NCI-H1436 treated with DMSO at 0.1 percent for 48 hours (cell line): Measurements from ENCODE around the gene SRC.

Experiments used
- DNase-seq: peaks from one replicate; lab custom pipeline; 2025; lab: John Stamatoyannopoulos, UW

SRC gene

DNA sequence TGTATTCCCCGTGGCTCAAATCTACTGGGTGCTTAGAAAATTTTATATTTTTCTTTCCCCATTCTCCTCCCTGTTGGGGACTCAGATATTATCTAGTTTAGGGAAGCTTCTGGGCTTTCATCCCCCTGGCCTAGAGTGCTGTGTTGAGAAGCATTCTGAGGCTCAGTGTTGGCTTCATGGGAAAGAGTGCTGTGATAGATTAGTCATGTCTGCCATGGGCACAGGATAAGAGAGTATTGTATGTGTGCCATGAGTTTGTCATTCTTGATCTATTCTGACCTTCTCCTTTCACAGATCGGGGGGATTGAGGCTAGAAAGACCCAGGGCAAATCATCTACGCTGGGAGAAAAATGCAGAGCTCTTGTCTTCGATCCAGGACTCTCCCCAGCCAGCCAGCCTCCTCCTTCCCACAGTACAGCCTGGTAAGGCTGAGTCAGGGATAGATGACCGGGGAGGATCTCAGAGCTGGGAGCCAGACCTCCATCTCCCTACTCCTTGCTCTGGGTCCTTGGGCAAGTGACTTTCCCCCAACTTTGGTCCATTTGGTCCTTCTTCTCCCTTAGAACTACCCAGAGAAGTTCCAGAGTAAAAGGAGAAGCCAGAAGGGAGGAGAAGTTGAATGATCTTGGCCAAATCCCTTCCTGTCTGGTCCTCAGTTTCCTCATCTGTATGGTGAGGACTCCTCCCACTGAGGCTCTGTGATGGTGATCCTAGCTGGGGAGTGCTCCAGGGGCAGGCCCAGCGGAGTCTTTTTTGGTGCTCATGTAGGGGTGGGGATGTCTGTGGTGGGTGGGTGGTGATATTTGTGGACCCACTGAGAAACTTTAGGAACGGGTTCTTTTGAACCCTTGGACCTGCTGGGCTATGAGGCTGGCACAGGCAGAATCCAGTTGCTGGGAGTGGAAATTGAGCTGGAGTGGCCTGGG lies 5.0 kb downstream of the SRC start:
- DNase-seq = no peak

DNA sequence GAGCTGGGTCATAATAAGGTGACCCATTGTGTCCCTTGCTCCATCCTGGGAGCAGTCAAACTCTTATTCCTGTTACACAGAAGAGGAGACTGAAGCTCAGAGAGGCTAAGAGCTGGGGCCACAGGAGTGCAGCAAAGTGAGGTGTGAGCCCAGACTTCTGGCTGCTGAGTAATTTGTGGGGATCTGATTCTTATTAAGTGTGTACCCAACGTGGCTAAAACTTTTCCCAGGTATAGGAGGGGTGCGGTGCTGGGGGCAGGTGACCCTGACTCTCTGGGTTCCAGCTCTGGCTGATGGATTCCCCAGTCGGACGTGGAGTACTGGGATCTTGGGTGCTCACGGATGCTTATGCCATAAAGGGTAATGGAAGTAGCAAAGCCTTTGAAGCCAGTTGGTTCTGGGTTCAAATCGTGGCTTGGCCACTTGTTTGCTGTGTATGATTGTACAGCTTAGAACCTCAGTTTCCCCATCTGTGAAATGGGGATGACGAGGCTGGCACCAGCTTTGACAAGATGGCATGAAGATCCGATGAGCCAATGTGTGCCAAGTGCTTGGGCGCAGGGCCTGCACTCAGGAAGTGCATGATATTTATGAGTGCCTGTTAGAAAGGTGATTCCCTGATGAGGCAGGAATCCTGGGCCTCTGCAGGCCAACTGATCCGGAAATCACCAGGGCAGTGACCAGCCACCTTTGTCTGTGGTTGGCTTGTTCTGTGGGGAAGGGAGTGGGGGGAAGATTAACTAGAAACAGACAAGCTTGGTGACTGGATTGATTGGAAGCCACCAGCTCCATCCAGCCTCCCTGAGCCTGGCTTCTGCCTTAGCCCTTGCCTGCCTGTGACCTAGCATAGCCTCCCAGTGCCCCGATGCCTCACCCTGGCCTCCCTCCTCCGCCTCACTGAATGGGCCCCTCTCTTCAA lies 6.0 kb downstream of the SRC start:
- DNase-seq = no peak

DNA sequence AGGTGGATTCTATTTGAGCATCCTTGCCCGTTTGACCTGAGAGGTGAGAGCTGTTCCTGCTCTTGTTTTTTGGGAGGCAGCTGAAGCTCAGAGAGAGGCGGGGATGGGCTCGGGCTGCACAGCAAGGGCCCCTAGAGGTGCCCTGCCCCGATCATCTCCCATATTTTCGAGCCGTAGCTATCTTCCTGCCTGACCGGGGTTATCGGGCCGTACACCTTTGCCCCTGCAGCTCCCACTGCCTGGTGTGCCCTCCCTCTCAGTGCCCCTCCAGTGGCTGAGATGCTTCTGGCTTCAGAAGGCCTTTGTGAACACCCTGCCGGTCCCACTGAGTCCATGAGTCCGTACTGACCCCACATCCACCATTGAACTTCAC lies 6.7 kb downstream of the SRC start:
- DNase-seq = no peak

DNA sequence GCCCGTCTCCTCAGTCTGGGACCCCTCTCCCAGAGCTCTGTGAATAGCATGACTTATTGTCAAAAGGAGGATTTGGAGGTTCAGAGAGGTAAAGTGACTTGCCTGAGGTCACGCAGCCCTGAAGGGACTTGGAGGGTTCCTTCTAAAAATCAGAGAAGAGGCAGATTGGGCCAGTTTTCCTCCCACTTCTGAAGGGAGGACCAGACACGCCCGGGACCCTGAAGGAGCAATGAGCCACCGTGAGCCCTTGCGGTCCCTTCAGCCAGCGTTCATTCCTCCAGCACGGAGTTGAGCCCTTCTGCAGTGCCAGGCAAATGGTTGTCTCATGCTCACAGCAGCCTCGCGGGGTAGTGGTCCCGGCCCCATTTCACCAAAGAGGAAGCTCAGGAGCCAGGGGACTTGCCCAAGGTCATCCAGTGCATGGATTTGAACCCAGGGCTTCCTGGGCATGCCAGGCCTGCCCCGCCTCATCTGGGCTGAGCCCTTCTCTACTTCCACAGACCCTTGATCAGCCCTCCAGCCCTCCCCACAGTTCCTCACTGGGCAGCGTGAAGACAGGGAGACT lies 7.4 kb downstream of the SRC start:
- no peak for DNase-seq

DNA sequence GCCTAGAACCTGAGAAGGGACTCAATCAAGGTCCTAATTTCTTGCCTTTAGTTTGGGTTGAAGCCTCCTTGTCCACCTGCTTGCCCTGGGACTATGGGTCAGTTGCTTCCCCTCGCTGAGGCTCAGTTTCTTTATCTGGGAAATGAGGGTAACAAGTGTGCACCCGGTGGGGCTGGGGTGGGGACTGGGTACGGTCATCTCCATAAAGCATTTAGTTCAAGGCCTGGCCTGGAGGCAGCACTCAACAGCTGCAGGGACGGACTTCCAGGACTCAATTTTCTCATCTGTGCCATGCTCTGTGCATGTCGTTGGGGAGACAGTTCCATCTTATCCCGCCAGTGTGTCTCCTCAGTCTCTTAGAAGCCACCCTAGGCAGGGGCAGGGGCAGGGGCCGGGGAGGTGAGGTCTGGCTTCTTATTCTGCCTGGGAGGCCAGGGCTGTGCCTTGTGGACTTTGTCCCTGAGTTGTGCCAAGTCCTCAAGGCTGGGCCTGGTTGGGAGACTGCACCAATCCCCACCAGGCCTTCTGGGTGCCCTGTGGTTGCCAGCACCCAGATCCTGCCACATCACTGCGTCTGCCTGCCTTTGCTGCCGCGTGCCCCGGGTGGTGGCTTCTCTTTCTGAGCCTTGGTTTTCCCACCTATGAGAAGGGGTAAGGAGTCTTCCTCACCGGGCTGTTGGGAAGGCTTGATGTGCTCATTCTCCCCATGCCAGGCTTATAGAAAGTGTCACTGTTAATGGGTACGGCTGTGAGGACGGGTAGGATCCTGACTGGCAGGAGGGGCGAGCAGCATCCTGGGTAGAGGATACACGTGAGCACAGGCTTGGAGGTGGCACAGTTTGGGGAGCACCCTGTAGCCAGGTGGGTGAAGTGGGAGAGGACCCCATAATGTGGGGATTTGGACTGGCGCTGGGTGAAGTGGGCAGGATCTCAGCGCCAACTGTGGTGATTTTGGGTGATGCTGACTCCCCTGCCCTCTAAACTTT lies 8.6 kb downstream of the SRC start:
- DNase-seq = no peak

DNA sequence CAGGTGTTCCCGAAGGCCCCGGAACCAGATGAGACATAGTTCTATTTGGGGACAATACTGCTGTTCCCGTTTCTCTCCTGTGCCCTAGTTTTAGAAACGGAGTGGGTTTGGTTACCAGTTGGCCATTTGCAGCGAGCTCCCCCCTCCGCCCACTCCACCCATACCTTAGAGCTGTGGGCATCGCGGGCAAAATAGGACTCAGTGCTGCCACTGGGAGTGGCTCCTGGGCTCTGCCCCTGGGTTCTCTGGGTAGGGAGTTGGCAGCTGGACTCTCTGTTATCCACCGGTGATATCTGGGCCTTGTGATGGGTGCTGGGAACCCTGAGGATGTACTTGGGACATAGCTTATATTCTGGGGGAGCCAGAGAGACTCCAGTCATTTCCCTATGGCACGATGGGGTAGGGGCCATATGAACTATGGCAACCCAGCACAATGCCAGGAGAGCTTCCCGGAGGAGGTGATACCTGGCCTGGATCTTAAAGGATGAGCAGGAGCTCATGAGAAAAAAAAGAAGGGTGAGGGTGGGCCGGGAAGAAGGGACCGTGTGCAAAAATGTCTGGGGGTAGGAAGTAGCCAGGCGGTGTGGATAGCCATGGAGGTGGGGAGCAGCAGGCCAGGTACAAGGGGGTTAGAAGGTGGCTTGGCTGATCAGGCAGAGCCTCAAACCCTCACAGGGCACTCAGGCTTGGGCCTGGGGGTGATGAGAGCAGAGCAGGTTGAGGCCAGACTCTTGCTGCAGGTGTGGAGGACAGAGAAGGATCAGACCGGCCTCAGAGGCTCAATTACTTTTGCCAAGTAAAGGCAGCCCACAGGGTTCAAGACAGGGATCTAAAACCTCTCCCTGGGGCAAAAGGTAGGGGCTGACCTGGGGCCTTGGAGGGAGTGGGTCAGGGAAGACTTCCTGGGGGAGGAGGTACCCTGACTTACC lies 9.6 kb downstream of the SRC start:
- no peak for DNase-seq

DNA sequence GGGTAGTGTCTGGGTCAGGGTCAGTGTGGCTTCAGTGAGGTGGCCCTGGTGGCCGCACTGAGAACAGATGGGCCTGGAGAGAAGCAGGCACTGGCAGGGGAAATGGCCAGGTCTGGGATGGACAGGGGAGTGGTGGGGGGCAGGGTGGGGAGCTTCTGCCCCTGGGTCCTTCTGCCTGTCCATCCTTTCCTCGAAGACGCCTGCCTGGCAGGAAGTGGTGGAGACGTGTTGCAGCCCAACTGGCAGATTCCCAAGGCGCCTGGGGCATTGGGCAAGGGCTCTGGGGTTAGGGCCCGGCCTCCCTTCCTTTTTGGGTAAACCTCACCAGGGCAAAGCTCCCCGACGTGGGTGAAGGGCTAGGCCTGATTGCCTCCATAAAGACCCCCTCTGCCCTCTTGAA lies 10.4 kb downstream of the SRC start:
- DNase-seq = no peak

DNA sequence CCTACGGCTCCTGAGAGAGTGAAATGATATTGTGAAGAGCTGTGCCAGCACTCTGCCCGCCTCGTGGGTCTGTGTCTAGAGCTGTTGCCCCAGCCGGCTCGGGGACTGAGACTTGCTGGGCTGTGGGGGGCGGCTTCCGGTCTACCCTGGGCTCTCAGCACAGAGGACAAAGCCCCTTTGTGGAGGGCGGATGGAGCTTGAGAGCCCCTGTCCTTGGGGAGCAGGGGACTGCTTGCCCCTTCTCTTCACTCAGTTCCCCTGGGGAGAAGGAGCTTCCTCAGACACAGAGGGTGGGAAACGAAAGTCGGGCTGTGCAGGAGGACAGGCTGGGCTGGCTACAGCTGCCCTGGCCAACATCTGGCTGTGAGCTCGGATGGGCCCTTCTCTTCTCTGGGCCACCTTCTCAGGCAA lies 11.0 kb downstream of the SRC start:
- no peak for DNase-seq

DNA sequence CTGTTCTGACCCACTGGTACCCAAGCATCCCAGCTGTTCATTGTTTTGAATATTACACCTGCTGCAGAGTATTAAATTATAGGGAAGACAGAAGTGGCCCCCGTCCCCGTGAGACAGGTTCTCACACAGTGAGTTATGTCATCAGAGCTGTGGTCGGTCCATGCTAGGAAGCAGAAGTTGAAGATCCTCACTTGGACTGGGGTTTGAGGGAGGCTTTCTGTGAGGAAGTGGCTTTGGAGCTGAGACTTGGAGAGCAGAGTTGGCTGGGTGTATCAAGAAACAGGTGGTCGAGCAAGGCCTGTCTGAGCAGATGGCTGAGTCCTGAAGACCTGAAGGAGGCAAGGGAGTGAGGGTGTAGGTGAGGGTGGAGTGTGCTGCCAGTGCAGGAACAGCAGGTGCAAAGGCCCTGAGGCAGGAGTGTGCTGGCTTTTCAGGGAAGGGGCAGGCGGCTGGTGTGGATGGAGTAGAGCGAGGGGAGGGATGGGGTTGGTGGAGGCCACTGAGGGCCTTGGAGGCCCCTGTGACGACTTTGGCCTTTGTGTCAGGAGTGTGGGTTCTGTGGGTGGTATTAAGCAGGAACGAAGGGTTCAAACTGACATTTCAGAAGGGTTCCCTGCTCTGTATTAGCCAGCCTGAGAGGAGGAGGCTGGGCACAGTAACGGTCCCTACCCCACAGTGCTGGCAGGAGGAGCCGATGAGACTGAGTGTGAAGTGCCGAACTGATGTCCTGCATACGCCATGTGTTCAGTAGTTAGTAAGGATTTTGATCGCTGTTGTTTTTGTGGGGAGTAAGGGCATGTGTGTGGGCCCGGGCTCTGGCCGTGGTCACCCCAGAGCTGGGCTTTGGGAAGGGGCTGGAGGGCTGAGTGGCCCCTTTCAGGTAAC lies 11.8 kb downstream of the SRC start:
- DNase-seq = no peak

DNA sequence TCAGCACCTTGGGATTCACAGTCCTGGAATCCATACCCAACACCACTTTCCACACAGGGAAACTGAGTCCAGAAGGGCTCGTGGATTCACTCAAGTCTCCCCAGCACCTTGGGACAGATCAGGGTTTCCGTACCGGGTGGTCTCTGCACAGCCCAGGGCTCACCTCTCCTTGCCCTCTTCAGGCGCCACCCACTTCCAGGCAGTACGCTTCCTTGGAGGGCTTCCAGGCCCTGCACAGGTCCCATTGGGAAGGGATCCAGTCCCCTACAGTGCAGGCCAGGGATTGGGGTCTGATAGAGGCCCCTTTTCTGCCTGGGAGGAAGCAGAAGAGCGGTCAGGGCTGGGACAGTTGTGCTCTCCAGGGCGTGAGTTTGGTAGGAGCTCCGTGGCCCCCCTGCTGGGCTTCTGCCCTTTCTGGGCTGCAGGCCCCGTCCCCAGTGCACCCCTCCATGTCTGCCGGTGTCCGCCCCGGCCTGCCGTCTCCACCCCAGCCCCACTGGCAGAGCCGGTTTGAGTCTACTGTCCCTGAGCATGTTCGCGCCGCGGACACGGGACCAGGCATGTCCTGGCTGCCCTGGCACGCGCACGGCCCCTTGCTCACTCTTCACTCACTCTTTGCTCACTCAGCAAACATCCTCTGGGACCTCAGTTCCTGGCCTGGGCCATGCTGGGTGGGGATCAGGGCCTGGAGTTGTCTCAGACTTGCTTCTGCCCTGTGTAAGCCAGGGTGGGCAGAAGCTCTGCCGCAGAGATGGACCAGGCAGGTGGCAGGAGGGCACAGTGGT lies 12.6 kb downstream of the SRC start:
- no peak for DNase-seq

DNA sequence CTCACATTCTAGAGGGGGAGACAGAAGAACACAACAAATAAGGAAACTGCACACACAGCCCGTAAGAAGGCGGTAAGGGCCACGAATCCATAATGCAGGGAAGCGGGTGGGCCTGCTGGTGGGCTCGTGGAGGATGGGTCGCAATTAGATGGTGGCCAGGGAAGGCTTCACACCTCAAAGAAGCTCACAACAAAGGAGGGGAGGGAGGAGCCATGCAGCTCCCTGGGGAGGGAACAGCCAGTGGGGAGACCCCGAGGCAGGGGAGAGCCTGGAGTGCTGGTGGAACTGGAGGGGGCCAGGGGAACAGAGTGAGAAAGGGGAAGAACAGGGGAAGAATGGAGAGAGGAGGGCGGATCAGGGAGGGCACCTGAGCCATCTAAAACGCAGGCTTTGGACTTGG lies 13.4 kb downstream of the SRC start:
- DNase-seq = no peak

DNA sequence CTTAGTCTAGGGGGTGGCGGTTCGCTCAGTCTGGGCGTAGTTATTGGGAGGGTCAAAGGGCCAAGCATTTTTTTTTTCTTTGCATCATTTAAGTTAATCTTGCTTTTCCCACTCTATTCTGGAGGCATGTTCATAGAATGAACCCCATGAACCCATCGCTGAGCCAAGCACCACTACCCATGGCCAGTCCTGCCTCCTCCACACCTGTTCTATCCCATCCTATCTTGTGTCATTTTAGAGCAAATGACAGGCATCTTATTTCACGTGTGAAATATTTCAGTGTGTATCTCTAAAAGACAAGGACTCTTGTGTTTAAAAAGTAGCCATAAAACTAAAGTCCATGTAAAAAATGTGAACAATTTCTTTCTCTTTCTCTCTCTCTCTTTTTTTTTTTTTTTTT lies 13.9 kb downstream of the SRC start:
- no peak for DNase-seq

DNA sequence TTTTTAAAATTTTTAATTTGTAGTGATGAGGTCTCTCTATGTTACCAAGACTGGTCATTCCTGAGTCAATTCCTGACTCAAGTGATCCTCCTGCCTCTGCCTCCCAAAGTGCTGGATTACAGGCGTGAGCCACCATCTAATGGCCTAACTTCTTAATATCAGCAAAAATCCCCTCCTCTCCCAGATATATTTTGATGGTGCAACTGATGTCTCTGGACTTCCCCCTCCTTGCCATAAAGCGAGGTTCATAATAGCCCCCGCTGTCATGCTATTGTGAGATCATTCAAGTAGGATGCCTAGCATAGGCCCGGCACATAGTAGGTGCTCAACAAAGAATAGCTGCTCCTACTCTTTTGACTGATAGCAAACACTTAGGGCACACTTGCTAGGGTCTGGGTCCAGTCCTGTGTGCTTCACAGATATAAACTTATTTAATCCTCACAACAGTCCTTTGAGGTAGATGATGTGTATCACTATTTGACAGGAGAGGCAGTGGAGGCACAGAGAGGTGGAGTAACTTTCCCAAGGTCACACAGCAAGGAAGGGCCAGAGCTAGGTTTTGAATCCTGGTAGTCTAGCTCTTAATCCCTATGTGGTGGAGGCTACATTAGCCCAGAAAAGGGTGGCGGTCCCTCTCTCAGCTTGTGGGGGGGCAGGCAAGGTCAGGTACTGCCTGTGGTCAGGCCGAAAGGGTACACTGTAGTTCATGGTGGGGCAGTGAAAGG lies 14.6 kb downstream of the SRC start:
- DNase-seq = no peak

DNA sequence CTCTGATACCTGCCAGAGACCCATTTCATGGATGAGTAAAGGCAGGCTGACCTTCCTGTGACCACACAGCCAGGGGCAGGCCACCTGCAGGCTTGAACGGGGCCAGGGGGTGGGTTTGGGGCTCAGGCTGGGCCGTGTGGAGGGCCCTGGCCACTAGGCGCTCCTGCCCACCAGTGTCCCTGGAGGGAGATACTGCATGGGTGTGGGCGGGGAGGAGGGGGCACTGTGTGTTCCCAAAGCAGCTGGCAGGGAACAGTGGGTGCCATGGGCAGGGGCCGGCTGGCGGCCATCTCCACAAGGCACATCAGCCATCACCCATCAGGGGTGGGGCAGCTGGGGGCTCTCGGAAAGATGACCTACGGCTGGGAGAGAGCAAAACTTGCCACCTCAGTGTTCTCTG lies 15.4 kb downstream of the SRC start:
- no peak for DNase-seq

DNA sequence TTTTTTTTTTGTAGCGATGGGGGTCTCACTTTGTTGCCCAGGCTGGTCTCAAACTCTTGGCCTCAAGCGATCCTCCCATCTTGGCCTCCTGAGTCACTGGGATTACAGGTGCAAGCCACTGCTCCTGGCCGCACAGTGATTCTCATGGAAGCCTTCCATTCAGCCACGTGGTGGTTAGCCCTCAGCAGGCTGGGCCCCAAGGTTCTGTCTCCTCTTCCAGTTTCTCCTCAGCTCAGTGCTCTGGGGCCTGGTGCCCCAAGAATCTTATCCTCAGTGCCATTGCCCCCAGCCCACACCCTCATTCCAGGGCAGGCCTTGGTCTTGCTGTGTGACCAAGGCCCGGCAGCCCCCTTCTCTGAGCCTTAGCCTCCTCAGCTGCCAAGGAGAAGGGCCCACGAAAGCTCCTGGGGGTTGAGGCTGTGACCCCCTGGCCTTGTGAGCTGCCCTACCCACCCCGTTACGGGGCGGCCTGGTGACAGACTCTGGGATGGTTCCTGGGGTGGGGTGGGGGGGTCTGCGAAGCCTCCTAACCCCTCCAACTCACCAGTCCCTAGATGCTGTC lies 16.4 kb downstream of the SRC start:
- DNase-seq = no peak

DNA sequence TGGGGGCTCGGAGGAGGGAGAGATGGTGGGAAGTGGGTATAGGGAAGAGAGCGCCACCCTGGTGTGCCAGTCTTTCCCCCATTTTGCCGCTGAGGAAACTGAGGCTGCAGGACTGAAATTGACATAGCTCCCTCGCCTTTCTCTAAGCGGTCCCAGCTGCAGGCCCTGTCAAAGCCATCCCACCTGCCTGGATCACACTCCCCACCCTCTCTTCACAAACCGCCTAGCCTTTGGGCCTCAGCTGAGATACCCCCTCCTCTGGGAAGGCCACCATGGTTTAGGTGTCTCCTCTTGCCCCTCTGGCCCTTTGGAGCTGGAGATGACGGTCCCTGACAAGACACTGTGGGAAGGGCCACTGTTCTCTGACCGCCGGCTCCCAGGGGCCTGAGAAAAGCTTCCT lies 16.9 kb downstream of the SRC start:
- DNase-seq = no peak

DNA sequence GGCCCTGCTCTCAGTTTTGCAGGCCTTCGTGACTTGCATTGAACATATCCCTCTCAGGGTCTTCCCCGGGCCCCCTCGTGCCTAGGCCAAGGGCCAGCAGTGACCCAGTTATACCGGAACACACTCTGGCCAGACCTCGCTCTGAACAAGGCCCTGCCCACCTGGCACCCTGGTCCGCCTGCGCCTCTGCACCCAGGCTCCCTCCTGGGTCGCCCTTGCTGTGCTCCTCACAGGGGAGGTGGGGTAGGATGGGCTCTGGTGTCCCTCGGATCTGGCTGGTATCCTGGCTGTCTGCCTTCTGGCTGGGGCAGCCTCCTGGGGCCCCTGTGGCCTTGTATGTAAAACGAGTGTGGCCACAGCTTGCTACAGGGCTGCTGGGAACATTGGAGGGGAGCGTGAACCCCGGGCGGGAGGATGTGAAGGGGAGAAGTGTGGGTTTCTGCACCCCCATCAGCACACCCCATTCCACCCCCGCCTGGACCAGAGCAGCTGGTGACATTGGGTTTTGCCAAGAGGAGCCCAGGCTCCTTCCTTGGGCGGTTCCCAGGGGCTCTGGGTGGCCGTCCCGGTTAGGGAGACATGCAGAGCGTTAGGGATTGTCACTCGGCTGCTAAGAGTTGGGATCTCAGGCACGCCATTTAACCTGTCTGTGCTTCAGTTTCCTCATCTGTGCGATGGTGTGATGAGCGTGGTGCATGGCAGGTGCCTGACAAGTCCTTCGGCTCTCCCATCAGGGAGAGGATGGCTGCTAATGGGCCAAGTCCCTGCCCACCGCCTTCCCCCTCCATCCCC lies 17.5 kb downstream of the SRC start:
- no peak for DNase-seq
